Kidney (tissue), 14 donors: Measurements from ENCODE around the gene RASAL2. TPM values are rescaled to one million over a fixed set of nuclear protein-coding genes. Genes with fewer than 3 reads are reported as not detected.

Source experiments
- DNase-seq, 5 donors: peaks; one replicate each; pipeline ENCODE4 v3.0.0-alpha.2; 2013 to 2020
- FAIRE-seq: peaks from 2 replicates; lab custom pipeline; 2012; peaks lifted over from hg19 to GRCh38; lab: Jason Lieb, UNC
- H3K27ac ChIP-seq, 2 donors: one replicate each; pipeline ENCODE4 v1.7.0; 2013; ENCODE audit warnings: low read depth in 2 of 2, low read length in 2 of 2, inconsistent platforms in 1 of 2
- H3K27me3 ChIP-seq: one replicate; pipeline ENCODE4 v1.7.1; 2013; ENCODE audit warnings: low read length, inconsistent platforms; ENCODE audit not compliant: control insufficient read depth, insufficient read depth
- H3K36me3 ChIP-seq, 3 donors: one replicate each; pipeline versions ENCODE4 v1.7.0 to v1.7.1; 2013; ENCODE audit warnings: low read length in 3 of 3, control low read depth in 1 of 3, inconsistent platforms in 1 of 3; ENCODE audit not compliant: insufficient read depth in 3 of 3, control insufficient read depth in 2 of 3
- H3K4me1 ChIP-seq, 3 donors: one replicate each; pipeline versions ENCODE4 v1.7.0 to v1.7.1; 2013; ENCODE audit warnings: low read length in 3 of 3, inconsistent platforms in 1 of 3, low read depth in 1 of 3; ENCODE audit not compliant: control insufficient read depth in 2 of 3, insufficient read depth in 2 of 3
- H3K4me3 ChIP-seq, 3 donors: one replicate each; pipeline versions ENCODE4 v1.7.0 to v1.8.1; 2013; ENCODE audit warnings: low read length in 3 of 3, control low read depth in 1 of 3, inconsistent platforms in 1 of 3
- H3K9ac ChIP-seq, 3 donors: one replicate each; pipeline versions ENCODE4 v1.7.0 to v1.7.1; 2013; ENCODE audit warnings: low read length in 3 of 3, control low read depth in 1 of 3, inconsistent platforms in 1 of 3
- H3K9me3 ChIP-seq, 3 donors: one replicate each; pipeline versions ENCODE4 v1.7.0 to v1.7.1; 2013; ENCODE audit warnings: low read length in 3 of 3, control low read depth in 1 of 3, inconsistent platforms in 1 of 3; ENCODE audit not compliant: control insufficient read depth in 2 of 3, insufficient read depth in 1 of 3
- CTCF ChIP-seq: IDR thresholded peaks from 3 replicates; pipeline ENCODE4 v1.5.1; 2012; ENCODE audit warnings: mild to moderate bottlenecking, moderate library complexity, borderline replicate concordance; ENCODE audit not compliant: insufficient read depth; ENCODE audit errors: extremely low read depth
- intact Hi-C: fragments of 100-400 bp; cut with DNase I; formaldehyde crosslinking; loops from one replicate; pipeline ENCODE4 v1.11.1; 2022
- polyA plus RNA-seq: library from polyadenylated mRNA; stranded (reverse); fragments of 350-450 nt; fragmentation: Illumina TruSeq; extraction: RNeasy Lipid Tissue Mini Kit (QIAGEN cat#74804); gene quantifications from one replicate; pipeline ENCODE4 v1.2.3, GENCODE V29; 2014; ENCODE audit warnings: low read depth, low replicate concordance; ENCODE audit not compliant: insufficient read depth
- total RNA-seq: library from RNA; stranded (reverse); fragmentation: NEBNext Ultra II Directional; extraction: Animal tissue kit (Norgen Biotek cat#: 25700); gene quantifications from one replicate; pipeline ENCODE4 v1.2.1, GENCODE V29; 2021
- donor health status: control.
- donor health status: control.
- donor health status: control.
- donor health status: control.
- donor health status: control.
- donor health status: DM: yes; HTN: yes; CAD: no.
- donor health status: Normal renal cell carcinoma (clear cell type).

Gene RASAL2
- total and polyA plus RNA-seq, 2 donors from 2014 or later = 2.2 to 26.5 TPM

DNA sequence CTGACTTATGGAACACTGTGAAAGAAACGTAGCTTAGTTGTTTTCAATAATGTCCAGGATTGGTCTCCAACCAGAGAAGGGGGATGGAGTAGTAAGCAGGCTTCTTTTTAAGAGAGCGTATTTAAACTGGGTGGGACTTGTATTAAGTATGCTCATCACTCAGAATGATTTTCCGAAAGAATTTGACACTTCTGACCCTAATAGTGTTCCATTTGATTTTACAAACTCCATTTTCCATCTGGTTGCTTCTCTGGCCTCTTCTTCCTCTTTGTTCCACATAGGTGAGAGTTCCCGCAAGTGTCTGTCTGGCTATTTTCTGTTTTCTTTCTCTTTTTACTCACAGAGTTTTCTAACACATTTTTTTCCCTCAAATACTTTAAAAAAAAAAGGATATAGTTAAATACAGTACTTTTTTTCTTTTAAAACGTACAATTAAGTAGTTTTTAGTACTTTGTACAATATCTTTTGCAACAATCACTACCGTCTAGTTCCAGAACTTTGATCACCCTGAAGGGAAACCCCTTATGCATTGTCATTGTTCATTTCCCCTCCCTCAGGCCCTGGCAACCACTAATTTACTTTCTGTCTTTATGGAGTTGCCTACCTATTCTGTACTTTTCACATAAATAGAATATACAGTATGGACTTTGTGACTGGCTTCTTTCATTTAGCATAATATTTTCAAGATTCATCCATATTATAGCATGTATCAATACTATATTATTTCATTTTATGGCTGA lies 67.0 kb downstream of the RASAL2 start:
- no peak for FAIRE-seq
- H3K27me3 ChIP-seq = no peaks in the 10 kb centered on the region

DNA sequence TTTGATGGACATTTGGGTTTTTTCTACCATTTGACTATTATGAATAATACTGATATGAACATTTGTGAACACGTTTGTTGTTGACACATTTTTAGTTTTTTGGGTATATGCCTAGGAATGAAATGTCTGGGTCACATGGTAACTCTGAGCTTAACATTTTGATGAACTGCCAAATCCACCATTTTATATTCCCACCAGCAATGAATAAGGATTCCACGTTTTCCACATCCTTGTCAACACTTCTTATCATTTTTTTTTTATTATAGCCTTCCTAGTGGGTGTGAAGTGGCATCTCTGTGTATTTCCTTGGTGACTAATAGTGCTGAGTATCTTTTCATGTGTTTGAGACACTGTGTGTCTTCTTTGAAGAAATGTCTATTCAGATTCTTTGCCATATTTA lies 67.6 kb downstream of the RASAL2 start:
- TF ChIP-seq CTCF = no peak
- FAIRE-seq (no peak), DNase-seq (no peak)
- Histone ChIP-seq H3K4me1 (no peaks in the 10 kb centered on the region), H3K9me3 (no peaks in the 10 kb centered on the region), H3K27me3 (no peaks in the 10 kb centered on the region), H3K36me3 (no peaks in the 10 kb centered on the region), H3K27ac (no peak overlapping the region), H3K4me3 (no peak overlapping the region), H3K9ac (no peak overlapping the region)
- intact Hi-C loops = no loop called here

More for the DNA sequence above, 67.0 kb downstream of the RASAL2 start:
- H3K4me3 ChIP-seq = no peak overlapping the region
- no peaks in the 10 kb centered on the region for H3K9me3 ChIP-seq
- intact Hi-C loops = no loop called here
- DNase-seq = no peak
- no peak overlapping the region for H3K9ac ChIP-seq
- no peak overlapping the region for H3K27ac ChIP-seq
- no peak for TF ChIP-seq CTCF
- no peaks in the 10 kb centered on the region for H3K4me1 ChIP-seq
- H3K36me3 ChIP-seq = no peaks in the 10 kb centered on the region

DNA sequence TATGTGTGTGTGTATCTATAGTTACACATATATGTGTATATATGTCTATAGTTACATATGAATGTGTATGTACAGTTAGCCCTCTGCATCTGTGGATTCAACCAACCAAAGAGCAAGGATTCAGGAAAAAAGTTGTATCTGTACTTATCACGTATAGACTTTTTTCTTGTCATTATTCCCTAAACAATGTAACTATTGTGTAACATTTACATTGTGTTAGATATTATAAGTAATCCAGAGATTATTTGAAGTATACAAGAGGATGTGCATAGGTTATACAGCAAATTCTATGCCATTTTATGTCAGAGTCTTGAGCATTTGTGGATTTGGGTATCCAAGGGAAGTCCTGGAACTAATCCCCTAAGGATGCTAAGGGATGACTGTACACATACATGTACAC lies 71.3 kb downstream of the RASAL2 start:
- no peak for TF ChIP-seq CTCF
- DNase-seq (no peak), FAIRE-seq (no peak)
- H3K9me3 ChIP-seq = no peaks in the 10 kb centered on the region
- H3K27ac ChIP-seq = no peak overlapping the region
- H3K36me3 ChIP-seq = no peaks in the 10 kb centered on the region
- intact Hi-C loops = no loop called here
- no peak overlapping the region for H3K4me3 ChIP-seq
- no peaks in the 10 kb centered on the region for H3K27me3 ChIP-seq
- H3K4me1 ChIP-seq = no peaks in the 10 kb centered on the region
- no peak overlapping the region for H3K9ac ChIP-seq
